NB4 (cell line): Measurements from ENCODE around the gene RIT2.

ENCODE experiments used
- CTCF ChIP-seq: IDR thresholded peaks from one replicate; pipeline ENCODE4 v1.5.1; 2012; ENCODE audit warnings: low read depth, low read length
- POLR2A ChIP-seq: IDR thresholded peaks from 2 replicates; pipeline ENCODE4 v1.6.1; 2011; ENCODE audit warnings: mild to moderate bottlenecking; ENCODE audit not compliant: insufficient read length; ENCODE audit errors: extremely low read depth

- no peak for TF ChIP-seq POLR2A
- no peak for TF ChIP-seq CTCF
Observed at GRCh38 chr18:43079422-43079821, 36.1 kb downstream of the RIT2 start.
